Activated CD4-positive, alpha-beta T cell treated with anti-CD3 and anti-CD28 coated beads, Interleukin-2, Interleukin-4, amounts not matched to agents 100 ng/mL and 50 ng/mL, durations not matched to agents 16 hours and 8 hours (primary cell): Measurements from ENCODE around the gene PPP2R3A.

Experiments
- DNase-seq: peaks from one replicate; pipeline ENCODE4 v3.0.0-alpha.2; 2020; ENCODE audit warnings: low spot score

The PPP2R3A gene

GRCh38 chr3:136194409-136195257, 229.1 kb downstream of the PPP2R3A start:
- peak; percentile 72 for DNase-seq

- peak; percentile 68 for DNase-seq
Observed at GRCh38 chr3:136195258-136196063, 229.9 kb downstream of the PPP2R3A start.

- DNase-seq = no peak
Observed at GRCh38 chr3:136196064-136196400, 230.5 kb downstream of the PPP2R3A start, which contains the start of gene MSL2. Gene MSL2, minus strand, starts transcription at chr3:136196335. Its CDS starts 1,222 bp downstream, at chr3:136195113.

- DNase-seq = peak; percentile 100
Observed at GRCh38 chr3:136196401-136197158, 231.1 kb downstream of the PPP2R3A start.

- DNase-seq = no peak
Observed at GRCh38 chr3:136197159-136197793, 231.7 kb downstream of the PPP2R3A start.
